Forelimb muscle (tissue), 1 donor: ENCODE measurements around the gene LYPLAL1. TPM values are rescaled to one million over a fixed set of nuclear protein-coding genes. Genes with fewer than 3 reads are reported as not detected.
"Not testable (repeated sequence)": the region's sequence is repeated elsewhere in the genome, so short reads cannot be mapped to it uniquely, and the experiment has no call there.

Source experiments
- DNase-seq: peaks from one replicate; pipeline ENCODE4 v3.0.0-alpha.2; 2013; ENCODE audit warnings: low read depth
- polyA plus RNA-seq: library from polyadenylated mRNA; unstranded; fragments of 120-200 nt; gene quantifications from one replicate; pipeline ENCODE4 v1.2.1, GENCODE V29; 2013; ENCODE audit not compliant: insufficient read length

Gene LYPLAL1
- polyA plus RNA-seq, 1 donor, result 29.6 TPM

DNA sequence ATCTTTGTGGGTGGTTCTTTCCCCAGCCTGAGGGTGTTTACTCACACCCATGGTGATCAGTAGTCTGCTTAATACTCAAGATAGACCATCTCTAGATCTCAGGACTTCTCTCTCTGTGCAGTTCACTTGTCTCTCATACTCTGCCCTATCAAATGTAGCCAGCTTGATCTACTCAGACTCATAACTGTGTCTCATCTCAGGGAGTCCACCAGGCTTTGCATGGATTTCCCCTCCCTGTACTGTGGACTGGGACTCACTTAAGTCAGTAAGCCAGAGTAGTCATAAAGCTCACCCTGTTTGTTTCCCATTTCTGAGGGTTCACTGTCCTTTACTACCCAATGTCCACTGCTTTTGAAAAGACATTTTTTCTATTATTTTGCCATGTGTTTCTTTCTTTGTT is 41.8 kb downstream of the LYPLAL1 start:
- DNase-seq, result no peak

DNA sequence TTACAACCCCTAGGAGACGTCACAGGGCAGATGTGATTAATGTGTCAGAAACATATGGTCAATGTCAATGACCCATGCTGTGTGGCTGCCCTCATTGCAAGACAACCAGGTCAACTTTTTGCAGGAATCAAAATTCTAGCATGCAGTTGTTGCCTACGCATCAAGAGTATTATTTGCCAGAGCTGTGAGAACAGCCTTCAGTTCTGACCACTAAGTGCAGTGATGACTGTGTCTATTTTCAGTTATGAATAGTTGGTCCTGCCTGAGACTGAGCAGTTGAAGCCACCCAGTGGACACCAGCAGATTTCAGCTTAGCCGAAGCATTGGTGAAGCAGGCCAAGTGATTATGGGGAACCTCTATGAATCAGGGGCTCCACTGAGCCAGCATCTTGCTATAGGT is 47.3 kb downstream of the LYPLAL1 start:
- DNase-seq, result no peak

GRCh38 chr1:219223496-219223895 is 49.8 kb downstream of the LYPLAL1 start:
- no peak for DNase-seq

DNA sequence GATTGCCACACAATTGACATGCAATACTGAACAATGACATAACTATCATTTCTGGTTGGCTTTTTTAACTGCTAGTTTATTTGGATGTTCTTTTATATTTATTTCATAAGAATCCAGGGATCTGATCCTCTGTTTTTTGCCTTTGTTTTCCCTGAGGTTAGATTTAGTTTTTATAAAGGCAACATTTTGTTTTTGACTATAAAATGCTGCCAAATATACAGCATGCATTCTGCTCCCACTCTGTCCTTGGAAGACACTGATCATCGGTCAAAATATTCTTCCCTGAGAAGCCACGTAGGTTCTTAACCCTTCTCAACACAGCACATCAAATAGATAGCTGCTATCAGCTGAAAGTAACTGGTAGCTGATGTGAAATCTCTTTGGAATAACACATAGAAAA is 52.5 kb downstream of the LYPLAL1 start:
- no peak for DNase-seq

DNA sequence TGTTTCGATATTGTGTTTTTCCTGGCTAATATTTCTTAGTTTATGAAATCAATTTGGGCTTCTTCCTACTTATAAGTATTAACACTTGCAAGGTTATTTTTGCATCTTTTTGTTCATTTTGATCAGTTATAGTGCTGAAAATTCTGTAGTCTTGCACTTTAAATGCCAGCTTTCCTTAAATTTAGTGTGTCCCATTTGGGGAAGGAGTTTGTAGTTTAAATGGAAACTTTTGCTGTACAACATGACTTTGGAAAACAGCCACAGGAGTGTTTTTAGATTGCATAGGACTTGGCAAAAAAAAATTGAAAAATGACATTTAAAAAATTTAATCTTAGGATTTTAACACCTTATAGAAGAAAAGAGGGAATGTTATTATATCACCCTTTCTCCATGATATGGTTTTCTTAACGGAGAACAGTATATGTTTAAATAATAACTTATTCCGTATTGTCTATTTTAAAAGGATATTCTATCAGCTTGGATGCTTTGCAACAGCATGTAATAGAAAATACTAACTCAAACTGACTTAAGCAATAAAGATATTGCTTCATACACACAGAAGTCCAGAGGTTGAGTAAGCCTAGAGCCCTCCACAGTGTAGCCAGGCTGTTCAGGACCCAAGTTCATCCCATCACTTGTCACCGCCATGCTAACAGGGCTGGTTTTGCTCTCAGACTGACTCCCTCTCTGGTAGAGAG is 53.8 kb downstream of the LYPLAL1 start:
- DNase-seq, result no peak

- DNase-seq, result no peak
Observed at GRCh38 chr1:219228058-219228419, 54.4 kb downstream of the LYPLAL1 start.

DNA sequence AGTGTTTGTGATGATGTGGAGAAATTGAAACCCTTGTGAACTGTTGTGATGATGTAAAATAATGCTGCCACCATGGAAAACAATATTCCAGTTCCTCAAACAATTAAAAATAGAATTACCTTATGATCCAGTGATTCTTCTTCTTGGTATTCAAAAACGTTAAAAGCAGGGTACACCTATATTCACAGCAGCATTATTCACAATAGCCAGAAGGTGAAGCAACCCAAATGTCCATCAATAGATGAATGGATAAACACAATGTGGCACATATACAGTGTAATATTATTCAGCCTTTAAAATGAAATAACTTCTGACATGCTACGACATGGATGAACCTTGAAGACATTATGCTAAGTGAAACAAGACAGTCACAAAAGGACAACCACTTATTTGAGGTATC is 59.2 kb downstream of the LYPLAL1 start:
- no peak for DNase-seq

- no peak for DNase-seq
Observed at GRCh38 chr1:219235903-219236481, 62.3 kb downstream of the LYPLAL1 start.

GRCh38 chr1:219236933-219237610 is 63.4 kb downstream of the LYPLAL1 start:
- no peak for DNase-seq

DNA sequence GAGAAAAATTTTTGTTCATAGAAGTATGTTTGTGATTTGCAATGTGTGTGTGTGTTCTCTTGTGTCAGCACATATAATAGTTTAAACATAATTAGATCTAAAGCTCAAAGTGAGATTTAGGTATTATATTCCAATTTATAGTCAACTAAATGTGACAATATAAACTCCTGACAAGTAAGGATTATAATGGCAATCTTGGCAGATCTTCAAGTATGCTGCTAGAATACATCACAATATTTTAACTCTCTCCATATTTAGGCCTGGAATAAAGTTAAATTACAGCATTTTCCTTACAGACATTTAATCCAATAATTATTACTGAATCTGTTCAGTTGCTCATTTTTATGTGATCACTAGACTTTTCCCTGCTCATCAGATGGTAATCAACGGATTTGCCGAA is 65.8 kb downstream of the LYPLAL1 start:
- DNase-seq, result no peak

DNA sequence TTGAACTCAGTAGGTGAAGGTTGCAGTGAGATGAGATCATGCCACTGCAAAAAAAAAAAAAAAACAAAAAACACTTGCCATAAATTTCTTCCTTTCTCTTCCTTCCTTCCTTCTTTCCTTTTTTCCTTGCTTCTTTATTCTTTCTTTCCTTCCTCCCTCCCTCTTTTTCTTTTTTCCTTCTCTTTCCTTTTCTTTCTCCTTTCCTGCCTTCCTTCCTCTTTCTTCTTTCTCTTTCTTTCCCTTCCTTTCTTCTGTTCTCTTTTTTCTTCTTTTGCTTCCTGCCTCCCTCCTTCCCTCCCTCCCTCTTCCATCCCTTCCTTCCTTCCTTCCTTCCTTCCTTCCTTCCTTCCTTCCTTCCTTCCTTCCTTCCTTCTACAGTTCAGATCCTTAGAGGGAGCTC is 71.2 kb downstream of the LYPLAL1 start:
- DNase-seq, result no peak

DNA sequence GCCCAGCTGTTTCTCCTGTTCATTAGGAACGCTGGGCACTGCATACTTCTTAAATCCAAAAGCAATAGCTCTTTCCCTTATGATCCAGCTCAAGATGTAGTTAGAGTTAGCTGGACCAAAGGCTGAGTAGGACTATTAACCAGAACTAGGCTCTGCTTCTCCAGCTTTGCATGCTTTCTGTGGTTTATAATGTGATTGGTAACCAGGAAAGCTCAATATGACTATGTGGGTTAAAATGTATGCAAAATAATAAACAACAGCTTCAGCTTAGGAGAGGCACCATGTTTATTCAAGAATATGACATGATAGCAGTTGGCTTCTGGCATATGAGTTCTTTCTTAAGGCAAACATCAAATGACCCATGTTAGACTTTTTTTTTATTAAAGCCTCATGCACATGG is 73.8 kb downstream of the LYPLAL1 start:
- DNase-seq, result no peak

- not testable (repeated sequence) for DNase-seq
Observed at GRCh38 chr1:219250468-219250867, 76.8 kb downstream of the LYPLAL1 start.

DNA sequence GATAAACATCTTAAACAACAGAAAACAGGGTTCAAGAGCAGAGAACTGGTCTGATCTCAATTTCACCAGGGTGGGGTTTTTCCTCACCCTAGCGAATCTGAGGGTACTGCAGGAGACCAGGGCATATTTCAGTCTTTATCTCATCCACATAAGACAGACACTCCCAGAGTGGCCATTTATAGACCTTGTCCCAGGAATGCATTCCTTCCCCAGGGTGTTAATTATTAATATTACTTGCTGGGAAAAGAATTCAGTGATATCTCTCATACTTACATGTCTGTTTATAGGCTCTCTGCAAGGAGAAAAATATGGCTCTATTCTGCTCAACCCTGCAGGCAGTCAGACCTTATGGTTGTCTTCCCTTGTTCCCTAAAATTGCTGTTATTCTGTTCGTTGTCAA is 84.1 kb downstream of the LYPLAL1 start:
- no peak for DNase-seq

DNA sequence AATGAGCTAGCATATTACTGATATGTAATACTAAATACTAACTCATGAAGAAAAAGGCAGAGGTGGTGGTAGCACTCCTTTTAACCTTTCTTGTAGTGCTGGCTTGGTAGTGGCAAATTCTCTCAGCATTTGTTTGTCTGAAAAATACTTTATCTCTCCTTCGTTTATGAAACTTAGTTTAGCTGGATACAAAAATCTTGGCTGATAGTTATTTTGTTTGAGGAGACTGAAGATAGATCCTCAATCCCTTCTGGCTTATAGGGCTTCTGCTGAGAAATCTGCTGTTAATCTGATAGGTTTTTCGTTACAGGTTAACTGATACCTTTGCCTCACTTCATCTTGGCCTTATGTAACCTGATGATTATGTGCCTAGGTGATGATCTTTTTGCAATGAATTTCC is 87.8 kb downstream of the LYPLAL1 start:
- DNase-seq, result no peak
